ENCODE results near the gene LRP1.

LRP1 gene

DNA sequence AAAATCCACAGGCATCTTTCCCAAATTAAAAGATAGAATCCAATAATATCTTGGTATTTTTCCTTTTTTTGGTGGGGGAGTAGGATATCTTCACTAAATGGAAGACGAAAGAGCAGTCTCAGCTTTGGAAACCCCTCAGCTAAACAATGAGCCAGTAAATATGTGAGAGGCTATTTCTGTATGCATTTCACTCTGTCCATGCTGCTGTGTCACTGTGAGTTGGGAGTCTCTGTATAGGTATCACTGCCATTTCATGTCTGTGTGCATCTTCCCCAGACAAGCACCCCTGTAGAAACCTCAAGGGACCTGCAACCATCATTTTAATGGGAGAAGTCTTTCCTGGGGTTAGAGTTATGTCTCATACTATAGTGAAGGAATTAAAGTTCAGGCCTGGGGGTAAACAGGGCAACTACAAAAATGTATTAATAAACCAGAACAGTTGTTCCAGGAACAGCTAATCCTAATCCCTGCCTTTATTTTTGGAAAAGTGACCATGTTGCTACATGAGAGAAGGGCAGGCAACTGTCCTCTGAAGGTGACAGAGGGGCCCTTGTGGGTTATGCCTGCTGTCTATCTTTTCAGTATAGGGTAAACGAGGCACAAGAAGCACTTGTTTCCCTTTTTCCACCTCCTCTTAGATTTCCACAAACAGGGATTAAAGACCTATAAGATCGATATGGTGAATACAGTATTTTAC, 134.0 kb downstream of the LRP1 start:
- TF ChIP-seq, protein P1, sequence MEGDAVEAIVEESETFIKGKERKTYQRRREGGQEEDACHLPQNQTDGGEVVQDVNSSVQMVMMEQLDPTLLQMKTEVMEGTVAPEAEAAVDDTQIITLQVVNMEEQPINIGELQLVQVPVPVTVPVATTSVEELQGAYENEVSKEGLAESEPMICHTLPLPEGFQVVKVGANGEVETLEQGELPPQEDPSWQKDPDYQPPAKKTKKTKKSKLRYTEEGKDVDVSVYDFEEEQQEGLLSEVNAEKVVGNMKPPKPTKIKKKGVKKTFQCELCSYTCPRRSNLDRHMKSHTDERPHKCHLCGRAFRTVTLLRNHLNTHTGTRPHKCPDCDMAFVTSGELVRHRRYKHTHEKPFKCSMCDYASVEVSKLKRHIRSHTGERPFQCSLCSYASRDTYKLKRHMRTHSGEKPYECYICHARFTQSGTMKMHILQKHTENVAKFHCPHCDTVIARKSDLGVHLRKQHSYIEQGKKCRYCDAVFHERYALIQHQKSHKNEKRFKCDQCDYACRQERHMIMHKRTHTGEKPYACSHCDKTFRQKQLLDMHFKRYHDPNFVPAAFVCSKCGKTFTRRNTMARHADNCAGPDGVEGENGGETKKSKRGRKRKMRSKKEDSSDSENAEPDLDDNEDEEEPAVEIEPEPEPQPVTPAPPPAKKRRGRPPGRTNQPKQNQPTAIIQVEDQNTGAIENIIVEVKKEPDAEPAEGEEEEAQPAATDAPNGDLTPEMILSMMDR (IDR thresholded peaks at IDR 0.05; ENCODE audit: control insufficient read depth, extremely low read depth, insufficient read depth), result no peak
- DNase-seq (ENCODE audit: low read depth), result no peak
- no peak overlapping the region for H3K4me3 ChIP-seq (ENCODE audit: low read depth, low read length)

Measured in LNCaP clone FGC (cell line).